ENCODE data around the gene ABCC10.
"Not testable (repeated sequence)": the region's sequence is repeated elsewhere in the genome, so short reads cannot be mapped to it uniquely, and the experiment has no call there.

Gene ABCC10

DNA sequence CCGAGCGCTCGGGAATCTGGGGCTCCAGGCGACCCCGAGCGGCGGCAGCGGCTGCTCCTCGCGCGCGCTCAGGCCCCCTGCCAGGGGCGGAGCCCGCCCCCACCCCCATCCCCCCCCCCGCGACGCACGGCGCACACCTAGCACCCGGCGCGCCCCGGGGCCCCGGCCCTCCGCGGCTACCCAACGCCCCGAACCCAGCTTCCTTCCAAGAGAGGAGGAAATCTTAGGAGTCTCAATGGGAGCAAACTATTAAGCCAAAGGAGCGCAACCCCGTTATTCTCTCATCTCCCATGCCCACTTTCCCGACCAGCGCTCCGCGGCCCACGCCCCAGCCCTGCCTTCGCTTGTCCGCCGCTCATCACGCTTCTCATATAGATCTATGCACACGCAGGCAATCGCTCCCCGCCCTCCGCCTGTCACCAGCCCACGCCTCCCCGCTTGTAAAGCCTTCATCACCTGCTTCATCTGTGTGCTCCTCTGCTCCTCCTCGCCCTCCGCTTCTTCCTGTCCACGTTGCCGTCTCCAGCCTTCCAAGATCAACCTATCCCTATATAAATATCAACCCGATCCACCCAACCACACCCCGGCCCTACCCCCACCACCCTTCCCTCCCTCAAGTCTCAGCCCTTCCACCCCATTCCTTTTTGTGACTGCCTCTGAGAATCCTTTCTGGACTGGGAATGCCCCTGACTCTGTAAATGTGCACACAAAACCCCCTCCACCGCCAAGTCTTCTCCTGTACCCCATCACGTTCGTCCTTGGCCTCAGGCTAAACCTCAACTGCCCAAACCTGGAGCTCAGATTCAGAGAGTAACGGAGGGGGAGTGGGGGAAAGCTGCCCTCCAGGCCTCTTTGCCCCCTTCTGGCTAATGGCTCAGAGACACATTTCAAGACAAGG is 28.4 kb downstream of the ABCC10 start, which contains the start of gene DLK2:
Gene DLK2 (minus strand): TSS at position 18 of the 898 bp plus-strand sequence. CDS start 723 bp downstream, outside the sequence.
- peaks cover 5 to 27% (median 21%) of the 10 kb centered on the region in 11 experiments; a peak in 20 of 22 replicates for H3K36me3 ChIP-seq
- H3K4me2 ChIP-seq, result peak within 1 kb of the TSS; percentile 88 to 100 (median 98)
- peaks cover 0 to 41% (median 9%) of the 10 kb centered on the region in 11 experiments; a peak in 12 of 22 replicates for H4K20me1 ChIP-seq
- TF ChIP-seq Cebpa-rat (IDR thresholded peaks at IDR 0.05), result no peak
- peak within 1 kb of the TSS; percentile 58 to 74 (median 65) for H3K4me3 ChIP-seq
- H3K9ac ChIP-seq, result peak within 1 kb of the TSS; percentile 38 to 75 (median 65); a peak in 20 of 22 replicates
- peaks cover 0 to 11% (median 5%) of the 10 kb centered on the region in 10 experiments; a peak in 6 of 20 replicates for H3K4me1 ChIP-seq
- no peaks in the 10 kb centered on the region for H3K9me3 ChIP-seq (replicated peaks in 1 of 11)
- no peak within 1 kb of the TSS for H3K27ac ChIP-seq
- peaks cover 31 to 48% (median 45%) of the 10 kb centered on the region in 11 experiments for H3K27me3 ChIP-seq

DNA sequence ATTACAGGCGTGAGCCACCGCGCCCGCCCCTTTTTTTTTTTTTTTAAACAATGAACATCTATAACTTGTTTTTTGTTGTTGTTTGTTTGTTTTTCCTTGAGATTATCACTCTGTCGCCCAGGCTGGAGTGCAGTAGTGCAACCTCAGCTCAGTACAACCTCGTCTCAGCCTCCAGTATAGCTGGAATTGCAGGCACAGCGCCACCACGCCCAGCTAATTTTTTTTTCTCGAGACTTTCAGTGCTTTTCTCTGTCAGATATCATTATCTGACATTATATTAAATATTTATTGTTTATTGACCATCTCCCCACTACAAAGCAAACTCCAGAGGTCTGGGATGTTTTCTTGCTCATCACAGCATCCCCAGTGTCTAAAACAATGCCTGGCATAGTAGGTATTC is 30.3 kb downstream of the ABCC10 start:
- peaks cover 31 to 48% (median 45%) of the 10 kb centered on the region in 11 experiments for H3K27me3 ChIP-seq
- TF ChIP-seq Cebpa-rat (IDR thresholded peaks at IDR 0.05), result no peak
- H3K9me3 ChIP-seq (replicated peaks in 1 of 11), result no peaks in the 10 kb centered on the region
- no peak overlapping the region for H3K4me3 ChIP-seq
- H4K20me1 ChIP-seq, result peaks cover 0 to 35% (median 9%) of the 10 kb centered on the region in 11 experiments; a peak in 12 of 22 replicates
- H3K27ac ChIP-seq, result no peak overlapping the region
- peaks cover 0 to 9% (median 6%) of the 10 kb centered on the region in 11 experiments; a peak in 10 of 22 replicates for H3K36me3 ChIP-seq
- peaks cover 0 to 11% (median 5%) of the 10 kb centered on the region in 10 experiments; a peak in 6 of 20 replicates for H3K4me1 ChIP-seq
- no peak overlapping the region for H3K9ac ChIP-seq
- H3K4me2 ChIP-seq, result no peak overlapping the region

DNA sequence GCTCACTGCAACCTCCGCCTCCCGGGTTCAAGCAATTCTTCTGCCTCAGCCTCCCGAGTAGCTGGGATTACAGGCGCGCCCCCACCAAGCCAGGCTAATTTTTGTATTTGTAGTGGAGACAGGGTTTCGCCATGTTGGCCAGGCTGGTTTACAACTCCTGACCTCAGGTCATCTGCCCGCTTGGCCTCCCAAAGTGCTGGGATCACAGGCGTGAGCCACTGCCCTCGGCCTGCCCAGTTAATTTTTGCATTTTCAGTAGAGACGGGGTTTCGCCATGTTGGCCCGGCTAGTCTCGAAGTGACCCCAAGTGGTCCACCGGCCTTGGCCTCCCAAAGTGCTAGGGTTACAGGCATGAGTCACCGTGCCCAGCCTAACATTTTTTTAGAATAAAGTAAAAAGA is 30.8 kb downstream of the ABCC10 start:
- peaks cover 0 to 35% (median 9%) of the 10 kb centered on the region in 11 experiments; a peak in 12 of 22 replicates for H4K20me1 ChIP-seq
- H3K36me3 ChIP-seq; H3K9ac ChIP-seq; H3K4me3 ChIP-seq; H3K27ac ChIP-seq; H3K4me2 ChIP-seq; H3K9me3 ChIP-seq (replicated peaks in 1 of 11): not testable (repeated sequence)
- peaks cover 31 to 48% (median 45%) of the 10 kb centered on the region in 11 experiments for H3K27me3 ChIP-seq
- peaks cover 0 to 11% (median 5%) of the 10 kb centered on the region in 10 experiments; a peak in 6 of 20 replicates for H3K4me1 ChIP-seq

DNA sequence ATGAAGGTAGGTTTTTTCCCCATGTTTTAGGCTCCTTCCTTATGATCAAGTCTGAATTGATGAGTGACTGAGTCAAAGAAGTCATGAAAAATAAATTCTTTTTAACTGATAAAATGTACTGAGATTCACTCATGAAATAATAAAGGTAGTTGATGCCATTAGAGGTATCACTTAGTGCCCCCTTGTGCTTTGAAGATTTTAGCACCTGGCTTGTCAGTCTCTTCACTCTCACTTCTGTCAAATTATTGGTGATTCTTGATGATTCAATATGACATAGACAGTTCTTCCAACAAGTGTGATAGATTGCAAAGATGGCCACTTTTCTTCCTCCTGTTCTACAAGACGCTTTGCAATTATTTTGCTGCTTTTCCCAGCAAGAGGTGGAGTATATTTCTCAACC is 32.2 kb downstream of the ABCC10 start:
- Histone ChIP-seq H3K9me3 (replicated peaks in 1 of 11) (no peaks in the 10 kb centered on the region), H4K20me1 (peaks cover 0 to 24% (median 0%) of the 10 kb centered on the region in 11 experiments; a peak in 7 of 22 replicates), H3K4me1 (peaks cover 0 to 9% (median 5%) of the 10 kb centered on the region in 10 experiments; a peak in 6 of 20 replicates), H3K36me3 (no peaks in the 10 kb centered on the region), H3K27me3 (peaks cover 31 to 38% (median 37%) of the 10 kb centered on the region in 11 experiments), H3K4me2 (no peak overlapping the region), H3K27ac (no peak overlapping the region), H3K9ac (no peak overlapping the region), H3K4me3 (no peak overlapping the region)
- no peak for TF ChIP-seq Cebpa-rat (IDR thresholded peaks at IDR 0.05)

DNA sequence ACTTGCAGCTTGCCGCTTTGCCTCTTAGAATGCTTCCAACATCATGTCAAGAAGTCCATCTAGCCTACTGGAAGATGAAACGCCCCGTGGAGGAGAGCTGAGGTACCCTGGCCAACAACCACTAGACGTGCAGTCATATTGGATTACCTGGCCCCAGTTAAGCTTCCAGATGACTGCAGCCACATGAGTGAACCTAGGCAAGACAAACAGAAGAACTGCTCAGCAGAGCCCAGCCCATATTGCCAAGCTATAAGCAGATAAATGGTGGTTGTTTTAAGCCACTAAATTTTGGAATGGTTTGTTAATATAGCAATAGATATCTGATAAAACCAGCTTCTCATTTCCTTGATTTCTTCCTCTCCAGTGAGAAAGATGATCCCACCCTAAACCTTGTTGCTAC is 32.7 kb downstream of the ABCC10 start:
- Histone ChIP-seq H3K27ac (no peak overlapping the region), H3K9ac (no peak overlapping the region), H3K4me1 (peaks cover 0 to 6% (median under 1%) of the 10 kb centered on the region in 10 experiments; a peak in 3 of 20 replicates), H3K4me3 (no peak overlapping the region), H3K9me3 (replicated peaks in 1 of 11) (no peaks in the 10 kb centered on the region), H3K27me3 (peaks cover 26 to 33% (median 32%) of the 10 kb centered on the region in 11 experiments), H3K4me2 (no peak overlapping the region), H4K20me1 (peaks cover 0 to 19% (median 0%) of the 10 kb centered on the region in 11 experiments; a peak in 6 of 22 replicates), H3K36me3 (no peaks in the 10 kb centered on the region)
- TF ChIP-seq Cebpa-rat (IDR thresholded peaks at IDR 0.05), result no peak

DNA sequence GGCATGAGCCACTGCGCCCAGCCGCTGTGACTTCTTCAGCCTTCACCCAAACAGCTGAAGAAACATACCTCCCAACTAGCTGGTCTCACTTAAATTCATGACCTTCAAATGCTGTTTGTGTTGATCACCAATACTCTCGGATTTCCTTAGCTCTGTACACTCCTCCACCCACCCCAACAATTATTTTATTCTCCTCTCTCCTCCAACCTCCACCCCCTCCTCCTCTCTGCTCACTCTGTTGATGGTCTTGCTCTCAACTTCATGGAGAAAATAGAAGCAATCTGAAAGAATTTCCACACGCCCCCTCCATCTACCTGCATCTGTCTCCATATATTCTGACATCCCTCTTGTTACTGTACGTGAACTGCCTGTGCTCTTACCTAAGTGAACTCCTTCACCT is 34.6 kb downstream of the ABCC10 start:
- TF ChIP-seq Cebpa-rat (IDR thresholded peaks at IDR 0.05), result no peak
- Histone ChIP-seq H3K27ac (no peak overlapping the region), H3K4me3 (no peak overlapping the region), H4K20me1 (peaks cover 0 to 2% (median 0%) of the 10 kb centered on the region in 11 experiments; a peak in 1 of 22 replicates), H3K4me1 (peaks cover 0 to 6% (median 0%) of the 10 kb centered on the region in 10 experiments; a peak in 3 of 20 replicates), H3K27me3 (peaks cover 8 to 14% (median 13%) of the 10 kb centered on the region in 11 experiments), H3K9ac (no peak overlapping the region), H3K9me3 (replicated peaks in 1 of 11) (no peaks in the 10 kb centered on the region), H3K36me3 (no peaks in the 10 kb centered on the region), H3K4me2 (no peak overlapping the region)

DNA sequence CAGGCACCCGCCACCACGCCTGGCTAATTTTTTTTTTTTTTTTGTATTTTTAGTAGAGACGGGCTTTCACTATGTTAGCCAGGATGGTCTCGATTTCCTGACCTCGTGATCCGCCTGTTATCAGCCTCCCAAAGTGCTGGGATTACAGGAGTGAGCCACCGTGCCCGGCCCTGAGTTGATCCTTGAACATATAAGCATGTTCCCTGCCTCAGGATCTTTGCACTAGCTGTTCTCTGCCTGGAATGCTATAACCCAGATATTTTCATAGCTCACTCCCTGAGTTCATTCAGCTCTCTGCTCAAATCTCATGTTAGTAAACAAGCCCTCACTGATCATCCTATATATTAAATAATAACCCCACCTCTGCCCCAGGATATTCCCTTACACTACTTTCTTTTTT is 37.0 kb downstream of the ABCC10 start:
- TF ChIP-seq Cebpa-rat (IDR thresholded peaks at IDR 0.05), result no peak
- H3K27me3 ChIP-seq, result no peaks in the 10 kb centered on the region
- H3K4me3 ChIP-seq, result no peak overlapping the region
- H3K9ac ChIP-seq, result no peak overlapping the region
- H3K27ac ChIP-seq, result no peak overlapping the region
- H3K4me1 ChIP-seq, result peaks cover 0 to 6% (median 0%) of the 10 kb centered on the region in 10 experiments; a peak in 3 of 20 replicates
- no peaks in the 10 kb centered on the region for H4K20me1 ChIP-seq
- H3K36me3 ChIP-seq, result no peaks in the 10 kb centered on the region
- H3K9me3 ChIP-seq (replicated peaks in 1 of 11), result no peaks in the 10 kb centered on the region
- H3K4me2 ChIP-seq, result no peak overlapping the region

DNA sequence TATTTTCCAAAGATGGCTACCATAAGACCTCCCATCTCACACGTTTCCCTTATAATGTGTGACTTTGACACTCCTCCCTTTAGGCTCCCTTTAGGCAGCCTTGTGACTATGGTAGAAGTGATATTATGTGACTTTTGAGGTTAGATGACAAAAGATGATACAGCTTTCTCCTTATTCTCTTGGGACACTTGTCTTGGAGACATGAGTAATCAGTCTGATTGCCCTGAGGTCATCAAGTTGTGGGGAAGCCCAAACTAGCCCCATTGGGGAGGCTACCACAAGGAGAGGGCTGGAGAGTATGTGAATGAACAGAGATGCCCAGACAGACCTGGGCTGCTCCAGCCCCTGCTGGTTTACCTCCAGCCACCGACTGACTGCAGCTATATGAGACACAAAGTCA is 38.6 kb downstream of the ABCC10 start:
- Histone ChIP-seq H3K4me3 (no peak overlapping the region), H3K4me2 (no peak overlapping the region), H3K4me1 (peaks cover 0 to 6% (median 0%) of the 10 kb centered on the region in 10 experiments; a peak in 4 of 20 replicates), H3K27ac (no peak overlapping the region), H3K27me3 (no peaks in the 10 kb centered on the region), H3K36me3 (no peaks in the 10 kb centered on the region), H3K9me3 (replicated peaks in 1 of 11) (no peaks in the 10 kb centered on the region), H4K20me1 (no peaks in the 10 kb centered on the region), H3K9ac (no peak overlapping the region)
- TF ChIP-seq Cebpa-rat (IDR thresholded peaks at IDR 0.05), result no peak

DNA sequence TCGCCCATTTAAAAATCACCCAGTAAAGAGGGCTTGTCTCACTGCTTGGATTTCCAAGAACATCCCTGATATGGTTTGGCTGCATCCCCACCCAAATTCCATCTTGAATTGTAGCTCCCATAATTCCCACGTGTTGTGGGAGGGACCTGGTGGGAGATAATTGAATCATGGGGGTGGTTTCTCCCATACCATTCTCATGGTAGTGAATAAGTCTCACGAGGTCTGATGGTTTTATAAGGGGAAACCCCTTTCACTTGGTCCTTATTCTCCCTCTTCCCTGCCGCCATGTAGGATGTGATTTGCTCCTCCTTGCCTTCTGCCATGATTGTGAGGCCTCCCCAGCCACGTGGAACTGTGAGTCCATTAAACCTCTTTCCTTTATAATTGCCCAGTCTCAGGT is 39.9 kb downstream of the ABCC10 start:
- H3K27me3 ChIP-seq; H3K27ac ChIP-seq; H4K20me1 ChIP-seq; H3K4me3 ChIP-seq; H3K9me3 ChIP-seq (replicated peaks in 1 of 11); H3K4me1 ChIP-seq; H3K36me3 ChIP-seq; H3K9ac ChIP-seq; H3K4me2 ChIP-seq: not testable (repeated sequence)
